COLO829 (cell line): ENCODE measurements around the gene EPB41L3.
A peak's percentile ranks its signal among the peaks of the same experiment; 100 is the strongest.

ENCODE experiments used
- DNase-seq: peaks from one replicate; pipeline ENCODE4 v3.0.0; 2012; ENCODE audit warnings: low spot score

EPB41L3 gene

GRCh38 chr18:5543773-5544389 lies at the start of gene EPB41L3:
Gene EPB41L3 (minus strand): TSS chr18:5543997. CDS start chr18:5489183, 54,814 bp downstream.
- no peak for DNase-seq

GRCh38 chr18:5588529-5588928 lies 44.7 kb upstream of the EPB41L3 start:
- DNase-seq: no peak

- no peak for DNase-seq
Observed at GRCh38 chr18:5585653-5586052, 41.9 kb upstream of the EPB41L3 start.

GRCh38 chr18:5584746-5585417 lies 41.1 kb upstream of the EPB41L3 start:
- peak; percentile 94 for DNase-seq

- no peak for DNase-seq
Observed at GRCh38 chr18:5582849-5583681, 39.3 kb upstream of the EPB41L3 start.

- DNase-seq: no peak
Observed at GRCh38 chr18:5582076-5582475, 38.3 kb upstream of the EPB41L3 start.

- DNase-seq: no peak
Observed at GRCh38 chr18:5574843-5575242, 31.0 kb upstream of the EPB41L3 start.

GRCh38 chr18:5571666-5572065 lies 27.9 kb upstream of the EPB41L3 start:
- DNase-seq: no peak

- DNase-seq: peak; percentile 69
Observed at GRCh38 chr18:5570613-5571012, 26.8 kb upstream of the EPB41L3 start.

- no peak for DNase-seq
Observed at GRCh38 chr18:5568416-5568815, 24.6 kb upstream of the EPB41L3 start.

GRCh38 chr18:5558851-5559250 lies 15.1 kb upstream of the EPB41L3 start:
- no peak for DNase-seq

- no peak for DNase-seq
Observed at GRCh38 chr18:5556310-5556974, 12.6 kb upstream of the EPB41L3 start.

GRCh38 chr18:5554629-5555028 lies 10.8 kb upstream of the EPB41L3 start:
- no peak for DNase-seq

- DNase-seq: peak; percentile 70
Observed at GRCh38 chr18:5546660-5547059, 2.9 kb upstream of the EPB41L3 start.

GRCh38 chr18:5543036-5543680 lies 639 bp downstream of the EPB41L3 start:
- no peak for DNase-seq

GRCh38 chr18:5542515-5543035 lies 1.2 kb downstream of the EPB41L3 start:
- no peak for DNase-seq

GRCh38 chr18:5541644-5542043 lies 2.2 kb downstream of the EPB41L3 start:
- DNase-seq: no peak

GRCh38 chr18:5539391-5539790 lies 4.4 kb downstream of the EPB41L3 start:
- DNase-seq: no peak

GRCh38 chr18:5538544-5538943 lies 5.3 kb downstream of the EPB41L3 start:
- DNase-seq: no peak

GRCh38 chr18:5537860-5538259 lies 5.9 kb downstream of the EPB41L3 start:
- no peak for DNase-seq

GRCh38 chr18:5534845-5535244 lies 9.0 kb downstream of the EPB41L3 start:
- no peak for DNase-seq

- DNase-seq: no peak
Observed at GRCh38 chr18:5532066-5532465, 11.7 kb downstream of the EPB41L3 start.
